Daoy (cell line): Measurements from ENCODE around the gene KLRB1. TPM values are rescaled to one million over a fixed set of nuclear protein-coding genes. Genes with fewer than 3 reads are reported as not detected.

Experiments used
- total RNA-seq: library from RNA; depleted of rRNA; stranded (reverse); fragments of >200 nt; shearing (Covaris generic); gene quantifications from 2 replicates; pipeline ENCODE4 v1.2.3, GENCODE V29; 2014; rRNA removed

KLRB1 gene
- total RNA-seq, 1 experiment from 2014 or later, result not detected

Other genes starting within 250 kb of the KLRB1 start
- gene CLEC2D, start 61.8 kb upstream of the KLRB1 start, total RNA-seq, result 0.34 and 0.39 TPM in 2 replicates
- not detected in 2 replicates for gene CLECL1, start 125.2 kb upstream of the KLRB1 start, total RNA-seq
- gene CD69, start 153.0 kb upstream of the KLRB1 start, total RNA-seq, result 0.12 and 0.57 TPM in 2 replicates
- gene KLRF1, start 219.6 kb upstream of the KLRB1 start, total RNA-seq, result not detected in 2 replicates